PC-3 (cell line): ENCODE data around the gene EHMT1.

Source experiments
- CTCF ChIP-seq: fragments of 300-600 bp; sonication (generic); conservative IDR thresholded peaks from 2 replicates; pipeline ENCODE4 v1.5.1; 2017; ENCODE audit warnings: antibody characterized with exemption, low read depth, mild to moderate bottlenecking, low read length
- EZH2 ChIP-seq: fragments of 300-600 bp; sonication (generic); IDR thresholded peaks from one replicate; pipeline ENCODE4 v1.6.1; 2017; ENCODE audit warnings: antibody characterized with exemption, mild to moderate bottlenecking, low read length; ENCODE audit not compliant: unreplicated experiment
- EZH2phosphoT487 ChIP-seq: fragments of 300-600 bp; sonication (generic); IDR thresholded peaks from 2 replicates; pipeline ENCODE4 v1.6.1; 2018; ENCODE audit warnings: mild to moderate bottlenecking, antibody characterized with exemption, low read length, borderline replicate concordance

DNA sequence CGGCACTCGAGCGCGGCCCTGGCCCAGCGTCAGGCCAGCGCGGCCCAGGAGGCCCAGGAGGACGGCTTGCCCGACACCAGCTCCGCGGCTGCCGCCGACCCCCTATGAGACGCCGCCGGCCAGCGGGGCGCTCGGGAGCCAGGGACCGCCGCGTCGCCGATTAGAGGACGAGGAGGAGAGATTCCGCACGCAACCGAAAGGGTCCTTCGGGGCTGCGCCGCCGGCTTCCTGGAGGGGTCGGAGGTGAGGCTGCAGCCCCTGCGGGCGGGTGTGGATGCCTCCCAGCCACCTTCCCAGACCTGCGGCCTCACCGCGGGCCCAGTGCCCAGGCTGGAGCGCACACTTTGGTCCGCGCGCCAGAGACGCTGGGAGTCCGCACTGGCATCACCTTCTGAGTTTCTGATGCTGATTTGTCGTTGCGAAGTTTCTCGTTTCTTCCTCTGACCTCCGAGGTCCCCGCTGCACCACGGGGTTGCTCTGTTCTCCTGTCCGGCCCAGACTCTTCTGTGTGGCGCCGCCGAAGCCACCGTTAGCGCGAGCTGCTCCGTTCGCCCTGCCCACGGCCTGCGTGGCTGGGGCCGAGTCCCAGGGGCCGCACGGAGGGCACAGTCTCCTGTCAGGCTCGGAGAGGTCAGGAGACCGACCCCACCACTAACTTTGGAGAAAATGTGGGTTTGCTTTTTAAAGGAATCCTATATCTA lies 216.2 kb downstream of the EHMT1 start:
- TF ChIP-seq CTCF (no peak), EZH2 (no peak), EZH2phosphoT487 (no peak)
